Retina (tissue), 1 donor: ENCODE data around the gene TCOF1.
A peak's percentile ranks its signal among the peaks of the same experiment; 100 is the strongest.

ENCODE experiments used
- DNase-seq: peaks from one replicate; pipeline ENCODE4 v3.0.0-alpha.2; 2016

The TCOF1 gene

GRCh38 chr5:150326707-150327106, 30.8 kb upstream of the TCOF1 start:
- DNase-seq, result no peak

- no peak for DNase-seq
Observed at GRCh38 chr5:150327139-150327538, 30.4 kb upstream of the TCOF1 start.

- DNase-seq, result no peak
Observed at GRCh38 chr5:150328515-150328914, 29.0 kb upstream of the TCOF1 start.

- DNase-seq, result no peak
Observed at GRCh38 chr5:150329038-150329437, 28.5 kb upstream of the TCOF1 start.

- DNase-seq, result no peak
Observed at GRCh38 chr5:150329881-150330876, 27.3 kb upstream of the TCOF1 start.

GRCh38 chr5:150333400-150333799, 24.1 kb upstream of the TCOF1 start:
- DNase-seq, result no peak

- DNase-seq, result no peak
Observed at GRCh38 chr5:150335778-150336177, 21.7 kb upstream of the TCOF1 start.

- no peak for DNase-seq
Observed at GRCh38 chr5:150338546-150338945, 19.0 kb upstream of the TCOF1 start.

- DNase-seq, result no peak
Observed at GRCh38 chr5:150339165-150339564, 18.3 kb upstream of the TCOF1 start.

GRCh38 chr5:150339841-150340240, 17.7 kb upstream of the TCOF1 start:
- no peak for DNase-seq

- DNase-seq, result no peak
Observed at GRCh38 chr5:150340614-150341255, 16.8 kb upstream of the TCOF1 start.

- DNase-seq, result no peak
Observed at GRCh38 chr5:150341331-150341730, 16.2 kb upstream of the TCOF1 start.

GRCh38 chr5:150341989-150342388, 15.5 kb upstream of the TCOF1 start:
- DNase-seq, result no peak

GRCh38 chr5:150342583-150342982, 14.9 kb upstream of the TCOF1 start:
- no peak for DNase-seq

GRCh38 chr5:150343994-150344631, 13.4 kb upstream of the TCOF1 start:
- DNase-seq, result no peak

GRCh38 chr5:150345716-150346115, 11.8 kb upstream of the TCOF1 start:
- DNase-seq, result no peak

GRCh38 chr5:150346592-150346991, 10.9 kb upstream of the TCOF1 start:
- no peak for DNase-seq

- no peak for DNase-seq
Observed at GRCh38 chr5:150347003-150347402, 10.5 kb upstream of the TCOF1 start.

GRCh38 chr5:150347451-150347850, 10.0 kb upstream of the TCOF1 start:
- no peak for DNase-seq

- no peak for DNase-seq
Observed at GRCh38 chr5:150349681-150350275, 7.7 kb upstream of the TCOF1 start.

- peak; percentile 75 for DNase-seq
Observed at GRCh38 chr5:150350524-150351344, 6.8 kb upstream of the TCOF1 start.
